SH-SY5Y (cell line): ENCODE data around the gene PNLIP.

Experiments
- GATA2 ChIP-seq: IDR thresholded peaks from 2 replicates; pipeline ENCODE4 v1.6.1; 2011; ENCODE audit warnings: mild to moderate bottlenecking, low read depth, low read length
- GATA3 ChIP-seq: IDR thresholded peaks from 2 replicates; pipeline ENCODE4 v1.6.1; 2011; ENCODE audit warnings: low read depth, mild to moderate bottlenecking, low read length, moderate library complexity

DNA sequence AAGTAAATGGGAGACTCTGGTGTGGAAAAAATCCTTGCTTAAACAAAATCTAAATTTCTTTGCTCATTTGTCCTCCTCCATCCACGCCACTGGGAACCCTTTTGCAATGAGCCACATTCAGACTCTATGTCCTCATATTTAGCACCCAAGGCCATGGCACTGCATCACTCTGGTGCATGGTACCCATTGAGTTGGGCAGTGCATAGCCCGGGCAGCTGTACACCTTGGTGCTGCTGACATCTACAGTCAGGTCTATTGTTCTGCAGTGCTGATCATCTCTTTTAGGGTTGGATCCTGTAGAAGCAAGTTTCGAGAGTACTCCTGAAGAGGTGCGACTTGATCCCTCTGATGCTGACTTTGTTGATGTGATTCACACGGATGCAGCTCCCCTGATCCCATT is 51.8 kb downstream of the PNLIP start:
- TF ChIP-seq GATA3 (no peak), GATA2 (no peak)
